HepG2 (cell line): ENCODE results near the gene UCK2. TPM values are rescaled to one million over a fixed set of nuclear protein-coding genes. Genes with fewer than 3 reads are reported as not detected.

Experiments
- AKNA ChIP-seq: sonication (generic); formaldehyde crosslinking; IDR thresholded peaks from 2 replicates; pipeline ENCODE4 v1.4.0; 2020; ENCODE audit warnings: missing genetic modification reagents, borderline replicate concordance
- ATF2 ChIP-seq: sonication (generic); formaldehyde crosslinking; IDR thresholded peaks from 2 replicates; pipeline ENCODE4 v1.4.0; 2020; ENCODE audit warnings: missing genetic modification reagents
- FOSL2 ChIP-seq: sonication (generic); formaldehyde crosslinking; IDR thresholded peaks from 2 replicates; pipeline ENCODE4 v1.4.0; 2020; ENCODE audit warnings: missing genetic modification reagents
- HNRNPH1 ChIP-seq: fragments of 200-400 bp; formaldehyde crosslinking; optimal IDR thresholded peaks from 2 replicates; pipeline ENCODE3; 2017; ENCODE audit warnings: mild to moderate bottlenecking, low read depth, low read length
- KLF6 ChIP-seq: IDR thresholded peaks from 2 replicates; pipeline ENCODE4 v1.8.0; 2016; ENCODE audit warnings: missing biosample characterization, missing genetic modification reagents
- MIXL1 ChIP-seq: IDR thresholded peaks from 2 replicates; pipeline ENCODE4 v1.6.1; 2016
- MYPOP ChIP-seq: sonication (generic); formaldehyde crosslinking; IDR thresholded peaks from 2 replicates; pipeline ENCODE4 v1.8.1; 2023; ENCODE audit warnings: mild to moderate bottlenecking, moderate library complexity, missing genetic modification reagents
- NONO ChIP-seq, 2 experiments: fragments of 450-650 bp in 1 of 2; sonication (generic) in 1 of 2; formaldehyde crosslinking in 1 of 2; IDR thresholded peaks in 1 of 2; conservative IDR thresholded peaks in 1 of 2; 2 replicates each; pipeline versions ENCODE4 v1.6.1 to v1.8.0; 2017 to 2022; ENCODE audit warnings: mild to moderate bottlenecking in 1 of 2, missing genetic modification reagents in 1 of 2, moderate library complexity in 1 of 2
- PLRG1 ChIP-seq: fragments of 450-650 bp; conservative IDR thresholded peaks from 2 replicates; pipeline ENCODE4 v1.6.1; 2016
- SNRNP70 ChIP-seq: fragments of 200-400 bp; formaldehyde crosslinking; IDR thresholded peaks from 2 replicates; pipeline ENCODE4 v1.6.1; 2017; ENCODE audit warnings: mild to moderate bottlenecking, low read depth, low read length, moderate library complexity
- ZBTB10 ChIP-seq: sonication (generic); formaldehyde crosslinking; IDR thresholded peaks from 2 replicates; pipeline ENCODE4 v1.4.0; 2020; ENCODE audit warnings: missing genetic modification reagents, borderline replicate concordance
- ZFP82 ChIP-seq: sonication (generic); formaldehyde crosslinking; IDR thresholded peaks from 2 replicates; pipeline ENCODE4 v1.5.1; 2020; ENCODE audit warnings: mild to moderate bottlenecking, missing genetic modification reagents, borderline replicate concordance
- ZNF160 ChIP-seq: sonication (generic); formaldehyde crosslinking; IDR thresholded peaks from 2 replicates; pipeline ENCODE4 v1.8.0; 2022; ENCODE audit warnings: mild to moderate bottlenecking, inconsistent platforms, missing genetic modification reagents
- ZNF34 ChIP-seq: sonication (generic); formaldehyde crosslinking; IDR thresholded peaks from 2 replicates; pipeline ENCODE4 v1.4.0; 2020; ENCODE audit warnings: mild to moderate bottlenecking, missing genetic modification reagents, borderline replicate concordance
- ZNF362 ChIP-seq: sonication (generic); formaldehyde crosslinking; IDR thresholded peaks from 2 replicates; pipeline ENCODE4 v1.4.0; 2020; ENCODE audit warnings: missing genetic modification reagents, mild to moderate bottlenecking, borderline replicate concordance
- ZNF672 ChIP-seq: sonication (generic); formaldehyde crosslinking; IDR thresholded peaks from 2 replicates; pipeline ENCODE4 v1.8.1; 2022; ENCODE audit warnings: missing genetic modification reagents
- ZNF768 ChIP-seq: sonication (generic); formaldehyde crosslinking; IDR thresholded peaks from 2 replicates; pipeline ENCODE4 v1.4.0; 2020; ENCODE audit warnings: missing genetic modification reagents
- ZNF773 ChIP-seq: sonication (generic); formaldehyde crosslinking; IDR thresholded peaks from 2 replicates; pipeline ENCODE4 v1.4.0; 2020; ENCODE audit warnings: missing genetic modification reagents, borderline replicate concordance
- polyA plus RNA-seq, 8 experiments: library from polyadenylated mRNA; depleted of rRNA in 3 of 8; stranded (reverse) in 7 of 8; unstranded in 1 of 8; fragments of >200 nt; fragmentation: Illumina TruSeq in 4 of 8; extraction: Trizol in 4 of 8; gene quantifications; 2 replicates each; pipeline versions ENCODE4 v1.2.1 to v1.2.3, GENCODE V29; 2011 to 2016; ENCODE audit warnings: low read depth in 4 of 8, missing spikeins in 1 of 8, mixed read lengths in 1 of 8; ENCODE audit not compliant: insufficient read depth in 1 of 8
- total RNA-seq, 5 experiments: library from RNA; depleted of rRNA; stranded (reverse); fragments of >200 nt; fragmentation: Illumina TruSeq; extraction: Trizol; gene quantifications; 2 replicates each; pipeline ENCODE4 v1.2.3, GENCODE V29; 2016; ENCODE audit warnings: low read depth in 1 of 5

UCK2 gene
- total and polyA plus RNA-seq, 2 of the 13 experiments (the other 11 are each of a cell fraction or from before 2014, with no cell fraction given) = 64.3 to 78.0 TPM

- peak; percentile 73; the same call in 1 of the 2 replicates for TF ChIP-seq MIXL1 (CRISPR knock-in tag)
- TF ChIP-seq MYPOP (CRISPR knock-in tag) = peak; percentile 61; the same call in 1 of the 2 replicates
- no peak for TF ChIP-seq PLRG1
- no peak for TF ChIP-seq HNRNPH1
- TF ChIP-seq ZNF362 = 0 out of 2 replicates have a peak, but pooled peaks have one; percentile 31
- TF ChIP-seq ATF2 (CRISPR knock-in tag) = peak; percentile 67
- TF ChIP-seq ZNF160 (CRISPR knock-in tag) = no peak
- no peak for TF ChIP-seq ZNF672
- peak; percentile 20; the same call in 1 of the 2 replicates for TF ChIP-seq FOSL2 (CRISPR knock-in tag)
- no peak for TF ChIP-seq SNRNP70
- no peak for TF ChIP-seq ZNF773 (CRISPR knock-in tag)
- TF ChIP-seq ZNF34 = no peak
- TF ChIP-seq ZBTB10 (CRISPR knock-in tag) = no peak
- TF ChIP-seq ZFP82 (CRISPR knock-in tag) = no peak
- TF ChIP-seq NONO (IDR thresholded peaks at IDR 0.05) = no peak
- peak; percentile 90; the same call in 1 of the 2 replicates for TF ChIP-seq NONO (CRISPR knock-in tag; conservative IDR thresholded peaks at IDR 0.05)
- TF ChIP-seq ZNF768 (CRISPR knock-in tag) = no peak
- no peak for TF ChIP-seq AKNA
- no peak for TF ChIP-seq KLF6 (CRISPR knock-in tag)
Observed at GRCh38 chr1:165910764-165911421, 83.5 kb downstream of the UCK2 start (continued).
